A549 treated with RU486 at 1 μM for 4 hours (cell line): Measurements from ENCODE around the gene KCNJ8. TPM values are rescaled to one million over a fixed set of nuclear protein-coding genes. Genes with fewer than 3 reads are reported as not detected.

Experiments
- total RNA-seq: library from RNA; stranded (reverse); fragments of 200-300 nt; extraction: Qiagen RNA extraction; gene quantifications from 5 replicates; pipeline ENCODE4 v1.2.3, GENCODE V29; 2022; ENCODE audit warnings: low read depth

KCNJ8 gene
- 0.30 to 0.51 TPM (median 0.44 TPM) in 5 replicates for total RNA-seq

DNA sequence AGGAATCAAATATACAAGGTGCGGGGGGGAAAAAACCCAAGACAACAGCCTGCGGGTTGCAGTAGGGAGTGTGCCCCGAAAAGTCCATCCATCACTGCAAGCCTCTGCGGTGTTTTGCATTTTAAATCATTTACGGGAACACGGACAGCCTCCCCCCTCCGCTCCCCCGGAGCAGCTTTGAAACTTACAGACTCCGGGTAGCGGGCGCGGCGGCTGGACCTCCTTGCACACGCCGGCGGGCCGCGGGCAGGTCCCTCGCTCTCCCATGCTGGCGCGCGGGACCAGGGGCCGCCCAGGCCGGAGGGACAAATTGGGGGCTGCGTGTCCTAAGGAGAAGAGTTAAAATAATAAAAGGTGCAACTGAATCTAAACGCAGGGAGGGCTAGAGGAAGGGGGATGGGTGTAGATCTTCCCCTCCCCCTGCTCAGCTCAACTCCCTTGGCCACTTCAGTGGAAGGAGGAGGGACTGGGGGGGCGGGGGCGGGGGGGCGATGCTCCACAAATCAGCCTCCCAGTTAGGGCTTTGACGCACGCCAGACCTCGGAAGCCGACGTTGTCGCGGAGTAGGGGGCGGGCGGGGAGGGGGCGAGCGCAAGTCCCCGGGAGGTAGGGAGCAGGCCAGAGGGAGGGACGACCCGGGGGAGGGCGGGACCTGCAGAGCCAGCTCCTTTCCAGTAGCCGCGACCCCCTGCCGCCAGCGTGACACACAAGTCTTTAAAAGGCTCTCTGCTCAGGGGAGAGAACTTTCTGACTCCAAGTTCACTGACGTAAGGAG lies at the start of gene KCNJ8:
KCNJ8 (minus strand) TSS at position 349 of the 775 bp plus-strand sequence. CDS start 1,090 bp downstream, outside the sequence.

Other genes starting within 250 kb of the KCNJ8 start
- gene SPX, start 248.4 kb downstream of the KCNJ8 start, total RNA-seq: 1.9 to 2.3 TPM (median 2.1 TPM) in 5 replicates
- gene GYS2, start 169.9 kb downstream of the KCNJ8 start, total RNA-seq: not detected in 5 replicates
- gene LDHB, start 116.9 kb downstream of the KCNJ8 start, total RNA-seq: 1,454 to 1,706 TPM (median 1,511 TPM) in 5 replicates
- 0.02 TPM in 1 of 5 replicates, not detected in the others for gene ABCC9, start 166.7 kb upstream of the KCNJ8 start, total RNA-seq